Stimulated activated CD4-positive, alpha-beta T cell treated with anti-CD3 and anti-CD28 coated beads, Interleukin-1b, Interleukin-23, amount 100 ng/mL, for 1 hour (primary cell): ENCODE measurements around the gene GMPR.

Experiments
- DNase-seq, 2 donors: peaks; one replicate each; pipeline ENCODE4 v3.0.0-alpha.2; 2020; ENCODE audit warnings: low read depth in 2 of 2

GMPR gene

GRCh38 chr6:16238057-16238962 is at the start of gene GMPR:
TSS of gene GMPR (plus strand) at chr6:16238587. CDS start at chr6:16238694, 107 bp downstream.
- peak in 1 of 2 donors; percentile 43 for DNase-seq

DNA sequence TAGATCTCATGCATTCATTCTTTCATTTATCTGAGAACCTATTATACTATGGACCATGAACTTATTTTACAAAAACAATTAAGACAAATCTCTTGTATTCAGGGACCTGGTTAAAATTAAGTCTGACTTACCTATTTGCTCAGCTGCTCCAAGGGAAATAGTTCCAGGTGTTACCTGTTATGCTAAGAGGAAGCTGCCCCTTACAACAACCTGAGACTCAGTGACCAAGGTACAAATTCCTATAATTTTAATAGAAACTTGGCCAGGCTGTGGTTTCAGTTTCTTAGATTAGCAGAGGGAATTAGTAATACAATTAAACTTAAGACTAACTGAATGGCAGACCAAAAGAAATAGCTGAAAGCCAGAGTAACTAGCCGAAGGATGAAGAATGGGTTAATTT is 48.2 kb upstream of the GMPR start:
- no peak for DNase-seq

GRCh38 chr6:16196260-16196983 is 42.0 kb upstream of the GMPR start:
- DNase-seq = no peak

DNA sequence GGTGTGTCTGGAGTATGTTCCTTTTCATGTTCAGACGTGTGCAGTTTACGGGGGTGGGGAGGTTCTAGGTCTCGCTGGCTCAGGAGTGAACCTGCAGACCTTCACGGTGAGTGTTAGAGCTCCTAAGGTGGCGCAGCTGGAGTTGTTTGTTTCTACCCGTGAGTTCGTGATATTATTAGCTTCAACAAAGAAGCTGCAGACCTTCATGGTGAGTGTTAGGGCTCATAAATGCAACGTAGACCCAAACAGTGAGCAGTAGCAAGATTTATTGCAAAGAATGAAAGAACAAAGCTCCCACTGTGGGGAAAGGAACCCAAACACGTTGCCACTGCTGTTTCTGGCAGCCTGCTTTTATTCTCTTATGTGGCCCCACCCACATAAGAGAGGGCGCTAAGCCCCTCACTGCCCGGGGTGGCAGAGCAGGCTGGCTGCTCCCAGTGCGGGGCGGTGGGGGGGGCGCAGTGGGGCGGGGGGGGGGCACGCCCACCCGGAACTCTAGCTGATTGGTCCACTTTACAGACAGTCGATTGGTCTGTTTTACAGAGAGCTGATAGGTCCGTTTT is 41.3 kb upstream of the GMPR start:
- DNase-seq = no peak

DNA sequence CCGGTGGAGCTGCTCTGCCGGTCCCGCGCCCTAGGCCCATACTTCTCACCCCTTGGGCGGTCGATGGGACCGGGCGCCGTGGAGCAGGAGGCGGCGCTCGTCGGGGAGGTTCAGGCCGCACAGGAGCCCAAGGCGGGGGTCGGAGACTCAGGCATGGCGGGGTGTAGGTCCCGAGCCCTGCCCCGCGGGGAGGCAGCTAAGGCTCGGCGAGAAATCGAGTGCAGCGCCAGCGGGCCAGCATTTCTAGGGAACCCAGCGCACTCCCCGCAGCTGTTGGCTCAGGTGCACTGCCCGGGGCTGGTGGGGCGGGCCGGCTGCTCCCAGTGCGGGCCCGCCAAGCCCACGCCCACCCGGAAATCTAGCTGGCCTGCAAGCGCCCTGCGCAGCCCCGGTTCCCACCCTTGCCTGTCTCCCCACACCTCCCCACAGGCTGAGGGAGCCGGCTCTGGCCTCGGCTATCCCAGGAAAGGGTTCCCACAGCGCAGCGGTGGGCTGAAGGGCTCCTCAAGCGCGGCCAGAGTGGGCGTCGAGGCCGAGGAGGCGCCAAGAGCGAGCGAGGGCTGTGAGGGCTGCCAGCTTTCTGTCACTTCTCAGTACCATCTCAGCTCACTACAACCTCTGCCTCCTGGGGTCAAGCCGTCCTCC is 40.2 kb upstream of the GMPR start:
- no peak for DNase-seq

- DNase-seq = no peak
These were observed 38.6 kb upstream of the GMPR start for GRCh38 chr6:16199804-16200203.

GRCh38 chr6:16200321-16200883 is 38.0 kb upstream of the GMPR start:
- no peak for DNase-seq

DNA sequence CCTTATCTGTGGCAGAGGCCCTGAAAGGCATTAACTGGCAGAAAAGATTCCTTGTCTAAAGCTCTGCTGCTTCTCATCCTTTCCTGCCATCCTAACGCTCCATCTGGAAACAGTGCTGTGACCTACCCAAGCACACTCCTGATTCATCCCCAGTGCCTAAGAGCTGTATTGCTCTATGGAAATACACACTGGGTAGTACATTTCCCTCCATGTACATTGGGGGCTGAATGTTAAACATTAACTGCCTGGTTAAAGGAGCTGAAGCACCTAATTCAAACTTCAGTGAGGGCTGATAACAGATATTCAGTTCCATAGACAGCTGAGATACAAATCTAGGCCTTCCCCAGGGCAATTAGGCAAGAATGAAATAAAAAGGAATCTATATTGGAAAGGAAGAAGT is 36.7 kb upstream of the GMPR start:
- no peak for DNase-seq

DNA sequence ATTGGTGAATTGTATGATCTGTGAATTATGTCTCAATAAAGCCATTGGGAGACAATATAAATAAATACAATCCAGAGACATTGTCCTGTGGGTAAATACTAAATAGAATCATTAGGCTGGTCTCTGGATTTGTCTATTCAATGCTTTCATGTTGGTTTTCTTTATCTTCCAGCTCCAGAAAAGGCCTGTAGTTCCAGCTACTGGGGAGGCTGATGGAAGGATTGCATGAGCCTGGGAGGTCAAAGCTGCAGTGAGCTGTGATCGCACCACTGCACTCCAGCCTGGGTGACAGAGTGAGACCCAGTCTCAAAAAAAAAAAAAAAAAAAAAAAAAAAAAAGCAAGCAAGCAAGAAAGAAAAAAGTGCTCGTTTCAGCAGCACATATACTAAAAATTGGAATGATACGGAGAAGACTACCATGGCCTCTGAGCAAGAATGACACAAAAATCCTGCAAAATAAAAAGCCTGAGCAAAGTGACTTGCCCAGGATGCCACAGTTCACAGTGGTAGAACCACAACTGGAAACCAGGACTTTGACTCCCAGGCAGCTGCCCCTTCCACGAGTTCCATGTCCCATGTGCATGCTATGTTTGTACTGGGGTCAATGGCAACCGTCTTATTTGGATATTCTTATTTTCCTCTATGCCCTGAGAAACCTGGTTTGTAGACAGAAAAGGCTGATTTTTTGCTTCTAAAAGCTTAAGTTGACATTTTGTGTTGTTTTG is 33.6 kb upstream of the GMPR start:
- DNase-seq = no peak

GRCh38 chr6:16205377-16206144 is 32.8 kb upstream of the GMPR start:
- DNase-seq = no peak

GRCh38 chr6:16206595-16207037 is 31.8 kb upstream of the GMPR start:
- peak in 1 of 2 donors; percentile 9 for DNase-seq

DNA sequence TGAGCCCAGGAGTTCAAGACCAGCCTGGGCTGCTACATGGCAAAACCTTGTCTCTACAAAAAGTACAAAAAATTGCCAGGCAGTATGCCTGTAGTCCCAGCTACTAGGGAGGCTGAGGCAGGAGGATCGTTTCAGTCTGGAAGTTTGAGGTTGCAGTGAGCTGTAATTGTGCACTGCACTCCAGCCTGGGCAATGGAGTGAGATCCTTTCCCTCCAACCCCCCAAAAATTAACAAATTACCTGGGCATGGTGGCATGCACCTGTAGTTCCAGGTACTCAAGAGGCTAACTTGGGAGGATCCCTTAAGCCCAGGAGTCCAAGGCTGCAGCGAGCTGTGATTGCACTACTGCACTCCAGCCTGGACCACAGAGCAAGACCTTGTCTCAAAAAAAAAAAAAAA is 29.4 kb upstream of the GMPR start:
- no peak for DNase-seq

GRCh38 chr6:16209539-16209938 is 28.8 kb upstream of the GMPR start:
- DNase-seq = no peak

DNA sequence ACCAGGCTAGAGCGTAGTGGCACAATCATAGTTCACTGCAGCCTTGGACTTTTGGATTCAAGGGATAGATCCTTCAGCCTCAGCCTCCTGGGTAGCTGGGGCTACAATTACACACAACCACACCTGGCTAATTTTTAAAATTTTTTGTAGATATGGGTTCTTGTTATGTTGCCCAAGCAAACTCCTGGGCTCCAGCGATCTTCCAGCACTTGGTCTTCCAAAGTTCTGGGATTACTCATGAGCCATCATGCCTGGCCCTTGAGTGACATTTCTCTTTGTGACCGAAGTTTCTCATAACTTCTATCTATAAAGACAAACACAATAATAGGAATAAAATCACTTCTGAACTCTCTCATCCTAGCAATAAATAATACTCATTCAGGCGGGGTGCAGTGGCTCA is 26.1 kb upstream of the GMPR start:
- DNase-seq = no peak

DNA sequence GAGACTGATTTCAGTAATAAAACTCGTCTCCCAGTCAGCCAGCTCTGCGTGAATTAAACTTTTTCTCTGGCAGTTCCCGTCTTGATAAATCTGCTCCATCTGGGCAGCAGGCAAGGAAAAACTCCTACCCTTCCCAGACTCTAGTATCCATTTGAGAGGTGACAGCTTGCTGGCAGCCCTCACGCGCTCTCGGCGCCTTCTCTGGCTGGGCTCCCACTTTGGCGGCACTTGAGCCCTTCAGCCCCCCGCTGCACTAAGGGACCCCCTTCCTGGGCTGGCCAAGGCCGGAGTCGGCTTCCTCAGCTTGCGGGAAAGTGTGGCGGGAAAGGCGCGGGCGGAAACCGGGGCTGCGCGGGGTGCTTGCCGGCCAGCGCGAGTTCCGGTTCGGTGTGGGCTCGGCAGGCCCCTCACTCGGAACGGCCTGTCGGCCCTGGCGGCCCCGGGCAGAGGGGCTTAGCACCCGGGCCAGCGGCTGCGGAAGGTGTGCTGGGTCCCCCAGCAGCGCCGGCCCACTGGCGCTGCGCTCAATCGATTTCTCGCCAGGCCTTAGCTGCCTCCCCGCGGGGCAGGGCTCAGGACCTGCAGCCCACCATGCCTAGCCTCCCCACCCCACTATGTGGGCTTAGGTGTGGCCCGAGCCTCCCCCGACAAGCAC is 21.8 kb upstream of the GMPR start:
- no peak for DNase-seq

- no peak for DNase-seq
These were observed 21.1 kb upstream of the GMPR start for GRCh38 chr6:16217156-16217721.

DNA sequence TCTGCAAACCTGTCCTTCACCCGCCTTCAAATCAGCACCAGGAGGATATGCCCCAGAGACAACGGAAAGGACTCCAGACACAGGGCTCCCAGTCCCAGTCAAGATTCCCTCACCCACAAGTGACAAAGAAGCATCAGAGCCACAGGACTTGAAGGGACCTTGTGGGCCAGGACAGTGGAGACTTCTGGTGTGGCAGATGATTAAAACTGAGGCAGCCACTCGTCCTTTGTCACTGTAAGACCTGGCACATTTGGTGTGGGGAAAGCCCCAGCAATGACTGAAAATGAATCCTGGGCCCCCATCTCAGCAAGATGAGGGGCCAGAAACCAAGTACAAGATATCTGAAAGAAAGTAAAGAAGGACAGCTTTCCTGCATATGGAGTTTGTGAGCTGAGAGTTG is 15.6 kb upstream of the GMPR start:
- DNase-seq = no peak

DNA sequence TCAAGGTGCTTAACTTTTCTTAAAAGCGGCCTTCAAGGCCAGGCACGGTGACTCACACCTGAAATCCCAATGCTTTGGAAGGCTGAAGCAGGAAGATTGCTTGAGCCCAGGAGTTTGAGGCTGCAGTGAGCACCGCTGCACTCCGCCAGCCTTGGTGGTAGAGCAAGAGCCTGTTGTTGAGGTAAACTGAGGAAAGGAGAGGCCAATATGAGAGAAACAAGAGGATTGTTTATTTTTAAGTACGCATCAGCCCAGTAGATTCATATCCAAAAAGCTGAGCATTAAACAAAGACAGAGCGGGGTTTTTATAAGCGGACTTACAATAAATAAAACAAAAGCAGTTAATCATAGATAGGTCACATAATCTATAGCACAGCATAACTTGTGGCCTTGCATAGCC is 15.0 kb upstream of the GMPR start:
- no peak for DNase-seq

DNA sequence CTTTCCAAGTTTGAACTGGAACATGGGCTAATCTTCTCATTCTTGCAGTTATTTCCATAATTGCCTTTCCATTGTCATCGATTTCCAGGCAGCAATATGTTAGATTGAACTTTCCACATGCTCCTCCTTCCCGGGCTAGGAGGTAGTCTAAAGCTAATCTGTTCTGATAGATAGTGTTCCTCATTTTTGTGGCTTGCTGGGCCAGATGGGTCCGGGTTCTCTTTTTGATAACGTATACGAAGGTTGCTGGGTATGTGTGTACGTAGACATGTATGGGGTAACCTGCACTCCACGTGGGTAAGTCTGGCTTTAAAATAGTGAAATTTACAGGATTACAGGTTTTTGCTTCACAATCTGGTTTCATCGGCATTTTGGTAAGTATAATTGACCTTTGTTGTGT is 14.0 kb upstream of the GMPR start:
- DNase-seq = no peak
